Activated CD4-positive, alpha-beta T cell treated with anti-CD3 and anti-CD28 coated beads for 4 hours (primary cell): ENCODE measurements around the gene SLC30A3.

Experiments
- DNase-seq, 2 donors: peaks; one replicate each; pipeline ENCODE4 v3.0.0-alpha.2; 2020

The SLC30A3 gene

GRCh38 chr2:27225526-27225925, 37.3 kb downstream of the SLC30A3 start:
- no peak for DNase-seq

- DNase-seq: no peak
Measured at GRCh38 chr2:27223416-27223815, 39.4 kb downstream of the SLC30A3 start.

DNA sequence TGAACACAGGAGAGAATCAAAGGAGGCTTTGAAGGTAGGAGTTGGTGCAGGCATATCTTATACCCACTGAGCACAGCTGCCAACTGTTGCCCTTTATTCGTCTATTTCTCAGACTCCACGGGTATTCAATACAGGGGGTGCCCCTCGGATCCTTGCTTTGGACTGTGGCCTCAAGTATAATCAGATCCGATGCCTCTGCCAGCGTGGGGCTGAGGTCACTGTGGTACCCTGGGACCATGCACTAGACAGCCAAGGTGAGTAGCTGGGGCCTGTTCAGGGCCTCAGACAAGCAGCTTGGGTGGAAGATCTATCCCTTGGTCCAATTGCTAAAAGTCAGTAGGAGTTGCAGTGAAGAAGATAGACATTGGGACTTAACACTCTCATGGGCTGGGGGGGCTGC, 40.4 kb downstream of the SLC30A3 start:
- no peak for DNase-seq

DNA sequence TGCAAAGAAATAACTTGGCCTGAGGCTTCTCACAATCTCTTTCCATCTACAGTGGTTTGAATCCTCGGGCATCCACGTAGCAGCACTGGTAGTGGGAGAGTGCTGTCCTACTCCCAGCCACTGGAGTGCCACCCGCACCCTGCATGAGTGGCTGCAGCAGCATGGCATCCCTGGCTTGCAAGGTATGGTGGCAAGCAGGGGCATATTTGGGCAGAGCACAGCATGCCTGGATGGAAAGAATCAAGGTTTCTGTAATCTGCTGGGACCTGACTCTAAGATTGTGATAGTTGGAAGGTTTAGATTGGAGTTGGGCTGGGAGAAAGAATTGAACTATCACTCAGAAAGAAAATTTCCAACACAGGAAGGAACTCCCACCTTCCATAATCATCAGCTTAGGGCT, 41.7 kb downstream of the SLC30A3 start:
- DNase-seq: no peak

DNA sequence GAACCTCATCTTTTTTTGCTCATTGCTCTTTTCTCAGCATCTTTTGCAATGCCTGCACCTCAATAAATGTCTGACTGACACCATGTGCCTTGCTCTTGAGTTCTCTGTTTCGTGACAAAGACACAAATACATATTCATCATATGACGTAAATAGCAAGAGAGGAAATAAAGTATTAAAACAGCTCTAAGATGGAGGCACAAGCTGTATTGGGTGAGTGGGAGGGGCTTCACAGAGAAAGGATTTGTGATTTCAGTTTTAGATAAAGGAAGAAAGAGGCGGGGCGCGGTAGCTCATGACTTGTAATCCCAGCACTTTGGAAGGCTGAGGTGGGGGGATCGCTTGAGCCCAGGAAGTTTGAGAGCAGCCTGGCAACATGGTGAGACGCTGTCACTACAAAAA, 42.8 kb downstream of the SLC30A3 start:
- DNase-seq: no peak

DNA sequence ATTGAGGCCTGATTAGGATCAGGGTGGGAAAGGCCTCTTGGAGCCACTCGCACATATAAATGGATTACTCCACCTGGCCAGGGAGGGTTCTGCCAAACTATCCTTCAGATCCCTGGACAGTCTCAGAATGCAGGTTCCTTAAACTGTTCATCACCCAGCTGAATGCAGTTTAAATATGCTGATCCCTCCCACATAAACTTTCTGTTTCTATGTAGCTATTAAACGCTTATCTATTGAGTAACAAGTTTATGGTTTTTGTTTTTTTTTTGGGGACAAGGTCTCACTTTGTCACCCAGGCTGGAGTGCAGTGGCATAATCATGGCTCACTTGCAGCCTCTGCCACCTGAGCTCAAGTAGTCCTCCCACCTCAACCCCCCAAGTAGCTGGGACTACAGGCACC, 43.8 kb downstream of the SLC30A3 start:
- no peak for DNase-seq

- DNase-seq: no peak
Measured at GRCh38 chr2:27218614-27219013, 44.2 kb downstream of the SLC30A3 start.

DNA sequence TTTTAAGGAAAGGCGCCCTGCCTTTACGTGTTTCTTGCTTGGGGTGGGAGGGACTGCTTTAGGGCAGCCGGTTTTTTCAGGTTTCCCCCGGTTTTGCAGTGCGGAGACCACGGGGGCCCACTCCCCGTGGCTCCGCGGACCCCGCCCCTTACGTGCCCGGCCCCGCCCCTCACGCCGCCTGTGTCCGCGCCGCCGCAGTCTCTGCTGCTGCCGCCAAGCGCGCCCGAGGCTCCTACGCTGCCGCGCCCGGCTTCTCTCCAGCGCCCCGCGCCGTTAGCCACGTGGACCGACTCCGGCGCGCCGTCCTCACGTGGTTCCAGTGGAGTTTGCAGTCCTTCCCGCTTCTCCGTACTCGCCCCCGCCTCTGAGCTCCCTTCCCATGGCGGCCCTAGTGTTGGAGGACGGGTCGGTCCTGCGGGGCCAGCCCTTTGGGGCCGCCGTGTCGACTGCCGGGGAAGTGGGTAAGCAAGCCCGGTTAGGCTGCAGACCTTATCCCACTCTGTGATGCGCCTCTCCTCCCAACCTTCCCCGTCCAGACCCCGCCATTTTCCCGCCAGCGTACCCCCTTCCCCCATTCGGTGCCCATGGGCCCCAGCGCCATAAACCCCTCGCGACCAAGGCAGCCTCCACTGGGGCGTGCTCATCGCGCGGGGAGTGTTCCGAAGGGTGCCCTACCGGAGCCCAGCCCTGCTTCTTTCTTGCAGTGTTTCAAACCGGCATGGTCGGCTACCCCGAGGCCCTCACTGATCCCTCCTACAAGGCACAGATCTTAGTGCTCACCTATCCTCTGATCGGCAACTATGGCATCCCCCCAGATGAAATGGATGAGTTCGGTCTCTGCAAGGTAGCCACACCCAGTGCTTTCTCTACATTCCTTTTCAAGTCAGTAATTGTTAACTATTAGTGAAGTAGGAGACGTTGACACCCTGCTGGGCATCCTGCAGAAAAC, 45.4 kb downstream of the SLC30A3 start, which contains the start of gene CAD:
TSS of gene CAD (plus strand) at position 197 of the 949 bp plus-strand sequence. CDS start at position 380, 183 bp downstream.
- DNase-seq: peak; percentile 86 to 87

DNA sequence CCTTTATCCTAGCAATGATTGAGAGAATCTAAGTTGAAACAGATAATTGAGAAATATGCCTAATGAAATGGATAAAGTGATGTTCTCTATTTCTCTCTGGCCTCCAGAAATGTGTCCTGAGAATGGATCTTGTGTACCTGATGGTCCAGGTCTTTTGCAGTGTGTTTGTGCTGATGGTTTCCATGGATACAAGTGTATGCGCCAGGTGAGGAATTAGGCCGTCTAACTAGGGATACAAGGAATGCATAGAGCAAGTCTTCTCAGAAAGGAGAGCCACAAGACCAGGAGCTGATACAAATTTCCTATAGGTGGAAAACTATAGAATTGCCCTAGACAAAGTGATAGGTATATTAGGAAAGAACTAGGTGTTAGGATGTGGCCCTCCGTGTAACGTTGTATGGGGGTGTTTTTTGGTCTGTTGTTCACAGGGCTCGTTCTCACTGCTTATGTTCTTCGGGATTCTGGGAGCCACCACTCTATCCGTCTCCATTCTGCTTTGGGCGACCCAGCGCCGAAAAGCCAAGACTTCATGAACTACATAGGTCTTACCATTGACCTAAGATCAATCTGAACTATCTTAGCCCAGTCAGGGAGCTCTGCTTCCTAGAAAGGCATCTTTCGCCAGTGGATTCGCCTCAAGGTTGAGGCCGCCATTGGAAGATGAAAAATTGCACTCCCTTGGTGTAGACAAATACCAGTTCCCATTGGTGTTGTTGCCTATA, 46.3 kb downstream of the SLC30A3 start:
- DNase-seq: no peak

DNA sequence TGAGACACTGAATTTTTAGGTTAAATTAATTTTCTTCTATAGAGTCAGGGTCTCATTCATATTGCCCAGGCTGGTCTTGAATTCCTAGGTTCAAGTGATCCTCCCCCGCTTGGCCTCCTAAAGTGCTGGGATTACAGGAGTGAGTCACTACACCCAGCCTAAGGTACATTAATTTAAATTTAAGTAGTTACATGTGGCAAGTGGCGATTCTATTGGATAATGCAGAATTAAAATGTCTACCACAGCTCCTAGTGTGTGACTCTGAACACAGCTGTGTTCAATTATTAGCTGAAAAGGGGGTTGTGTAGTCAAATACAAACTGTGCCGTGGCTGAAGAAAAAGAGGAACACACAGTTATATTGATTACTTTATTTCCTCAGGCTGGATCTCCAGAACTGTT, 47.9 kb downstream of the SLC30A3 start:
- no peak for DNase-seq

- no peak for DNase-seq
Measured at GRCh38 chr2:27212626-27213471, 50.0 kb downstream of the SLC30A3 start.

DNA sequence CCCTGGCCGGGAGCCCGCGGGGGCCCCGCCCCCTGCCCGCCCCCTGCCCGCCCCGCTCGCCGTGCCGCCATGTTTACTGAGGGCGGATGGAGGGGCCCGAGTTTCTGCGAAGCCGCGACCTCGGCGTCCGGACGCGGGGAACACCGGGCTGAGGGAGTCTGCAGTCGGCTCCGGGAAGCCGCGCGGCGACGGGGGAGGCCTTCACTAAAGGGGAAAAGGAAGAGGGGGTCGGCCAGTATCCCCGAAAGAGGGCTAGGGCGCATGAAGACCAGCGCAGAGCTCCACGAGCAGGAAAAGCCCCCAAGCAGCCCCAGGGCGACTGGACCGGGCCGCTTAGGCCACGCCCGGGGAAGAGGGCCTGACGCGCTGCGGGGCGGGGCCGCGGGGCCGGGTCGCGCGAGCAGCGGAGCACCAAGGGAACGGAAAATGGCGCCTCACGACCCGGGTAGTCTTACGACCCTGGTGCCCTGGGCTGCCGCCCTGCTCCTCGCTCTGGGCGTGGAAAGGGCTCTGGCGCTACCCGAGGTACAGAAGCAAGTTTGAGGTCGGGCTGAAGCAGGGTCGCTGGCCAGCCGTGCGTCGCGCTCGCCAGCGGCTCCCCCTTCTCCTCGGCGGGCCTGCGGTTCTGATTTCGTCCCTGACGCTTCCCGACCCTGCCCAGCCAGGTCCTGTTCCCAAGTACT, 50.8 kb downstream of the SLC30A3 start, which contains the start of the genes ATRAID and SLC5A6:
TSS of gene ATRAID (plus strand) at position 99 of the 683 bp plus-strand sequence. CDS start at position 427, 328 bp downstream.
TSS of gene SLC5A6 (minus strand) at position 326 of the 683 bp plus-strand sequence. CDS start 4,618 bp downstream, outside the sequence.
- DNase-seq: peak; percentile 85 to 89

DNA sequence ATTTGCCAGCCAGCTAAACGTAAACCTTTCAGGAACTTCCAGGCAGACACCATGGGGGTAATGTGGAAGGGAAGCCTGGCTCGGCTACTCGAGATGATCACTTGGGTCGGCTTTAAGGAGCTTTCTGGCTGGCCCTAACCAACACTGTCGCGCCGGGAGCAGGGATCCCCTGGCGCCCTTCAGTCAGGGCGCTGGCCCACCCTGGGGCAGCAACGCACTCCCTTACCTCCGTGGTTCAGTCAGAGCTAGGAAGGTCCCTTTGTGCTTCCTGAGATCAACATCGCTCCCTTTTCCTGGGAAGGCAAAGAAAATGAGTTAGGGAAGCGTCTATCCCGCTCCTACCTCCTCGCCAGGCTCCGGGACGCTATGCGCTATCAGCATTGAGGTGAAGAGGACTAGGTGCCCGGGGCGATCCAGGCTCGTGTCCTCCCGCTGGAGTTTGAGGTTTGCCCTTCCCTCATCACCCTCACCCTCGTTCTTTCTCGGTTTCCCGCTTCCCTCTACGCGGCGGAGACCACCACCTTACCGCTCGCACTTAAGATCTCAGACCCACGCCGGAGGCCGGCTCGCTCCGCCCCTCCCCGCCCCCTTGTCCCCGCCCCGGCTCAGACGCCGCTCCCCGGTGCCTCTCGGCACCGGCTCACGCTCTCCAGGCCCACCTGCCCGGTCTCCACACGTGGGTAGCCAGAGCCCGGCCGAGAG, 51.5 kb downstream of the SLC30A3 start:
- no peak for DNase-seq

DNA sequence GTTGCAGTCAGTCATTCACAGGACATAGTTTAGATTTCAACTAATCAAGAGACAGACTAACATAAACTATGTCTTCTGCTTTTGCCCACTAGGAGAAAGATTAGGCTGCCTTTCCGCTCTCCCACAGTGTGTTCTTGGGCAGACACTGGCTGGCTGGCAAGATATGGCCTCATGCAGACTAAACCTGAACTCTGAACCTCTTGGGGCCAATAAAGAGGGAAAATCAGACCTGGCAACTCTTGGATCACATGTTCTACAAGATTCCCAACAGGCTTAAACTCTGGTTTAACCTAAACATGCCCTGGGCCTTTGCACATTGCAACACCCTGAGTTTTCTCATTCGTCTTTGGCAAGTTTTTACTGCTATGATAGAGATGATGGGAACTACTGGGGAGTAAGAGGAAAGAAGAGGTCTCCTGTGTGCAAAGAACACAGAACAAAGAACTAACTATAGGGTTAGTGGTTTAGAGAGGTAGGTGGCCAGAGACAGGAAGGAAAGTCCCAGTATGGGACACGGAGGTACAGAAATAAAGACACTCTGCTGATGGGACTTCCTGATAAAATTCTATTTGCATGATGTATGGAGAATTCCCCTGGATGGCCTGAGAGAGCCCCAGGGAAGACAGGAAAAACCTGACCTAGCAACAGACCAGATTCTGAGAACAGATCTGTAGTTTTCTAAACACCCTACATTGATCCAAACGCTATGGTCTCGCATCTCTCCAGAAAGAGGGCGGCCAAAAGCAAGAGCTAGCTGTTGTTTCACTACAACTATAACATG, 53.0 kb downstream of the SLC30A3 start:
- no peak for DNase-seq

- no peak for DNase-seq
Measured at GRCh38 chr2:27208486-27209050, 54.3 kb downstream of the SLC30A3 start.

DNA sequence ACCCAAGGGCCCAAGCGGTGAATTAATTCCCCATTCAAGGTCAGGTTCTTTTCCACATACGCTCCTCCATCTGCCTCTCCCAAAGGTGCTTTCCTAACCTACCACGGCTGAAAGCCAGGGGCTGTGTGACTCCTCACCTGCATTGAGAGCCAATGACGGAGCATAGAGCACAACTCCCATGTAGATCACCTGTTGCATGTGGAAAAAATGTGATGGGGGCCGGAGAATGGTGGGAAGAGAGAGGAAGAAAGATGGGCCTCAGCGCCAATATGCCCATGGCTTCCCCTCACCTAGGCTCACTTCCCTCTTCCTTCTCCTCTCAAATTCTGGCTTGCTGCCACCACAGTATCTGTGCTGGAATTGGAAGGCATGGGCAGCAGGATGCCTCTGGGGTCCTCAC, 56.5 kb downstream of the SLC30A3 start:
- no peak for DNase-seq

DNA sequence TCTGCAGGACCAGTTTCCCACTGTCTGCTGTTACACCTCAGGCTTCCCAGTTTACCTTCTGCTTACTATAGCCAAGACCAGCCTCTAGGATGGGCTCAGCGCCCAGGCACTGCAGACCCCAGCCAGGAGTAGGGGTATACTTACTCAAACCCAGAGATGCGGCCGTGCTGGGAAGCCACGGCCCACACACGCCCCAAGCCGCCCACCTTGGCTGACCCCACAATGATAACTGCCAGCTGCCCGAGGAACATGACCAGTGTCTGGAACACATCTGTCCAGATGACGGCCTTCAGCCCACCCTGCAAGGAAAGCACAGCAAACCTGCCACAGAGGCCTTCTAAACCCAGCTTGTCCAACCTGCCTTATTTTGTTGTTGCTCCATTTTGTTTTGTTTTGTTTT, 57.6 kb downstream of the SLC30A3 start:
- no peak for DNase-seq

DNA sequence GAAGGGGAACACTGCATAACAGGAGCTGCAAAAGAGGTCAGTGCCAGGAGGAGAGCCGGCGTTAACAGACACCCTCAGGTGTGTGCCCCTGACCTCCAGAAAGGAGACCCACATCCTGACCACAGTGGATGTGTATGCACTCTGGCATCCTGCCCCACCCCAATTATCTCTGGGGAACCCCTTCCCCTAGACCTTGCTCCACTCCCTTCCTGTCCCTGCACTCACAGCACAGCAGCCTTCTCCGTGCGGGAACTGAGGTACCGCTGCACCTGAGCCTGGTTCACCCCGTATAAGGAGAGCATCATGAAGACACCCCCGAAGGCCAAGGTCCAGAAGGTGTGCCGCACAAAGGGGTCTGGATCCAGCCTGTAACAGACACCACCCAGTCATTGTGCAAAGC, 58.3 kb downstream of the SLC30A3 start:
- no peak for DNase-seq

DNA sequence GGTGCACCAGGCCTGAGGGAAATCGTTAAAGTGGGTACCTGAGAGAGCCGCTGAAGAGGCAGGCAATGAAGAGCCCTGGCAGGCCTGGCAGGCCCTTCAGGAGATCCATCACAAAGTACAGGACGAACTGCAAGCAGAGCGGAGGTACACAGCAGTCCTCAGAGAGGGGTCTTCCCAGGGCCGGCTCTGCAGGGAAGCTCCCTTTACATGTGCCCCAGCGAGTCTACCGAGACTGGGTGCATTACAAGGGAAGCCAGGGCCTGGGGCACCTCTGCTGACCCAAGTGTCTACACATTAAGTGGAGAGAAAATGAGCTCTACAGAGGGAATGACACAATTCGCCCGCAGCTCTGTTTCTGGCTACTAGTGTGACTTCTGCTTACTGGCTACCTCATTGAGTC, 59.1 kb downstream of the SLC30A3 start:
- no peak for DNase-seq
